Activated CD4-positive, alpha-beta T cell treated with anti-CD3 and anti-CD28 coated beads, Interleukin-2, amount 50 U/mL, for 16 hours (primary cell): ENCODE data around the gene WWOX.

Experiments used
- DNase-seq: peaks from one replicate; pipeline ENCODE4 v3.0.0-alpha.2; 2020

The WWOX gene

GRCh38 chr16:79136955-79137354 is 1037.5 kb downstream of the WWOX start:
- no peak for DNase-seq

DNA sequence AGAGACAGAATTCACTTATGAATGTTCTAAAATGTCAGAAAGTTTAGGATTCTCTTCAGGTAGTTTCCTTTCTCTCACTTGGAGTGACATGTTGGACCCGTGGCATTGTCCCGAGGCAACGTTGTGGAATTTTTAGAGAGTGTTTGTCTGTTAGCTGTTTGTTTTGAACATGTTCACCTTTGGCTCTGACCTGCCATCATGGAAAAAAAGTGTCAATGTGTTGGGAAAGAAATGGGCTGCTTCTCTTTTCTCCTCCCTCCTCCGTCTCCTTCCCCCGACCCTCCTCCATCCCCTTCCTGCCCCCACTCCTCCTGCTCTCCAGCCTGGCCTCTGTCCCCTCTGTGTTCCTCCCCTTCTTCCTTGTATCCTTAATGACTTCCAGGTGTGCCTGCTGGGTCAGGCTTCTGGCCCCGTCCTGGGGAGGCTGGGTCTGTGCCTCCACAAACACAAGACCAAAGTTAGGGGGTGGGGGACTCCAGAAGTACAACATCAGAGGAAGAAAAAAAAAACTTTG is 1038.0 kb downstream of the WWOX start:
- no peak for DNase-seq

GRCh38 chr16:79139799-79140198 is 1040.3 kb downstream of the WWOX start:
- no peak for DNase-seq

DNA sequence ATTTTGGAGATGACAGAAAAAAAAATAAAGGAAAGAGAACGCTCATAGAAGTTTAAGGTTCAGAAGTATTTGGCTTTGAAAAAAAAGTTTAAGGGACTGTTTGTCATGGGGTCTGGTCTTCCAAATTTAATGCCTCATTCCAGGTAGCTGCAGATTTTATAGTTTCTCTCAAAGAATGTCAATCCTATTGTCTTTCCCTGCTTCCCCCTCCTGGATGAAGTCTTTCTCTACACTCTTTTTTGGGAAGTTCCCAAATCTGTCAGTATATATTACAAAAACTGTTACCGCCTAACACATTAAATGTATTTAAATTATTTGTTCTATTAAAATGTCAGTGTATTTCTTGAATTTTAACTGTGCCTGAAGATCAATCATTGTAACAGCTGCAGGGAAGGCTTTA is 1043.6 kb downstream of the WWOX start:
- no peak for DNase-seq

DNA sequence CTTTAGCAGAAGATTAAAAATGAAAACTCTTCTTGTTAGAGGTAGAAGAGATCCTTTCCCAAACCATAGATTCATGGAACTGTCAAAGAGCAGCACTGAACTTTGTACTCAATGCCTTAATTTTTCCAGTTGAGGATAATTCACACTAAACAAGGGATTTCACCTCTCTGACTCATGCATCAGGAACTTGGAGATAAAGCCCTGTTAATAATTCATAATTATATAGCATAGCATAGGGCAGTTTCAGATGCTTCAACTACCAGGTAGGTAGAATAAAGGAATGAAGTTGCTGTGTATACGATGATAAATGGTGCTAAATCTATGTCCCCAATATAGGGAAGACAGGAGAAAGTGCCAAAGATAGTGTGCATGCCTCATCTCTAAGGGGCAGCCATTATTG is 1050.7 kb downstream of the WWOX start:
- DNase-seq: no peak

DNA sequence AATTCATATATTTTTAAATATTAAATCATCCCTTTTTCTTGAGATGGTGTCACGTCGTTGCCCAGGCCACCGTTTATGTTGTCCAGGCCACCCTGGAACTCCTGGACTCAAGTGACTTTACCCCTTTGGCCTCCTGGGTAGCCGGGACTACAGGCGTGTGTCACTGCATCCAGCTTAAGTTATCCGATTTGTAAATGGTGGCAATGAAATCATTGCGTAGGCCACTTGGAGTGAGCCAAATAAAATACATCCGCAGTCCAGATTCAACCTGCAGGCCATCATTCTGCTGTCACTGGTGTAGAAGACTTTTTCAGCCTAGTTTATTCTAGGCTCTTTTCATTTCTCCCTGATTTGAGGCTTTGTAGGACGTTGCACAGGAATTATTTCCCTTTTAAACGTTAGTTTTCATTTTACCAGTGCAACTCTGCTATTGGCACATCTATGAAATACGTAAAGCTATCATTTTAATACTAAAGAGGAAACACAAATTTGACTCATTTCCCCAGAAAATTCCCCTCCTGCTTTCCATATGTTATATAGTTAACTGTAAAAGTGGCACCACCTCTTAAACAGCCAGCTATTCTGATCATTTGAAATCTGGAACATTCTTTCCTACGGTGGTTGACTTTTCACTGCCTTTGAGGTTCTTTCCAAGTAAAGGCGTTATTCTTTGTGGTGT is 1051.3 kb downstream of the WWOX start:
- no peak for DNase-seq

DNA sequence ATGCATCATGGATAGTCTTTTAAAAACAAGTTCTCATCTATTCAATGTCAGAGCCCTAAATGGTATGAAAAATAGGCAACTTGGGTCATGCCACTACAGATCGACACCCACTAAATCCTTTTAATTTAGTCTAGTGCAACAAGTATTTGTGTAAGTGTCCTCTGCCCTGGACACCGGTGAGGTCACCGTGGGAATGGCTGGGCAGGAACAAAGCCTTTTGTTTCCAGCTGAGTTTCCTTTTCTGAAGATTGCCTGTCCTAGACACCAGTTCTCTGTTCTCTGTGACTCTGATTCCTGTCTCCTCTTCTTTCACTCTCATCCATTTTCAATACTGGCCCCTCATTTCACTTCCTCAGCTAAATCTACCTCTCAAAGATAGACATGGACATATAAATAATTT is 1054.6 kb downstream of the WWOX start:
- no peak for DNase-seq

- DNase-seq: no peak
Observed at GRCh38 chr16:79155471-79155870, 1056.0 kb downstream of the WWOX start.

DNA sequence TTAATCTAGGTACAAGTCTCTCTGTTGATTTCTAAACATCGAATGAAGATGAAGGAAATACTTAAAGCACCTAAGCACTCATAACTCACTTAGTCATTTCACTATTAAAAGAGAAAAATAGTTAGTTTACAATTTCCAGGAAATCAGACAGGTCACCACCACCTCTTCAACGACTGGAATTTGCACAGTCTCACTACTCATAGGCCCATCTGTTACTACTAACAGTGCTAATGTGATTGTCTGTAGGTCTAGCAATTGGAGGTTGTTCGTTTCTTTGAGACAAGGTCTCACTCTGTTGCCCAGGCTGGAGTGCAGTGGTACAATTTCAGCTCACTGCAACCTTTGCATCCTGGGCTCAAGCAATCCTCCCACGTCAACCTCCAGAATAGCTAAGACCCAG is 1056.5 kb downstream of the WWOX start:
- peak; percentile 33 for DNase-seq

DNA sequence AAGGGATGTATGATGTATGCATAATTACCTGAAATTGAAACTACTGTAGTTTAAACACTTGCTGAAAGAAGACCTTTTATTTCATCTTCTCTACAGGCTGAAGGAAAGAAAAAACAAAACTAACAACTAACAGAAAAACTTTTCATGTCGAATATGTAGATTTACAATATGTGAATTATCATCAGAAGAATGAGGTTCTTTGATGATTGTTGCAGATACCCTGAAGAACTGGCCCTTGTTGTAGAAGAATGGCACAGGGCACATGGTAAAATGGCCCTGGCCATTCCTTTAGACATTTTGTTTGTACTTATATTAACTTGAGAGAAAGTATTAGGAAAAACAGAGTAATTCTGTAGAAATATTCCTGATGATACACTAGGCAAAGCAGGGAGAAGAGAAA is 1057.3 kb downstream of the WWOX start:
- no peak for DNase-seq

GRCh38 chr16:79158337-79158736 is 1058.9 kb downstream of the WWOX start:
- DNase-seq: no peak

GRCh38 chr16:79159261-79160049 is 1060.0 kb downstream of the WWOX start:
- no peak for DNase-seq

- DNase-seq: no peak
Observed at GRCh38 chr16:79162977-79163376, 1063.5 kb downstream of the WWOX start.

- no peak for DNase-seq
Observed at GRCh38 chr16:79163691-79164387, 1064.4 kb downstream of the WWOX start.

DNA sequence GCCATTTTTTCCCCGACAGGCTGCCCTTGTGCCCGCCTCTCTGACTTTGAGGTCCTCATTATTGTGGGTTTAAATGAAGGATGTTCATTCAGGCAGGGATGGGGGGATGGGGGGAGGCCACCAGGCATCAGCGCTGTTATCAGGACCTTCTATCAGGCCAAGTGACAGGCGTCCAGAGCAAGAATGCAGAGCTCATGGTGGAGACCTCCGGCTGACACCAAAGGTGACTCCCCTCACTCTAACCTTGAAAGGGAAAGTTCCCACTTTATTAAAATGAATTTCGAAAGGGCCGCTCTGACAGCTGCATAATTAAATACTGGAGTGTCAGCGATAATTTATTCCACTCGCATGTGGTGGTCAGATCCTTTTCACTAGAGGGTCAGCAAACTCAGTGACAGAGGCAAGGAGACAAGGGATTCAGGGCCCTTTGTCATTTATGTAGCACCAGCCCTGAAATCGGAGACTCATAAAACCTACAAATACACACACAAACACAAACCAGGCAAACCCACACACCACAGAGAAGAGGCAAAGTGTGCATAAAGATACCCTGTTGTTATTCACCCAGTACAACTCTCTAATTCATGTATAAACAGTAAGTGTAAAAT is 1065.0 kb downstream of the WWOX start:
- no peak for DNase-seq

DNA sequence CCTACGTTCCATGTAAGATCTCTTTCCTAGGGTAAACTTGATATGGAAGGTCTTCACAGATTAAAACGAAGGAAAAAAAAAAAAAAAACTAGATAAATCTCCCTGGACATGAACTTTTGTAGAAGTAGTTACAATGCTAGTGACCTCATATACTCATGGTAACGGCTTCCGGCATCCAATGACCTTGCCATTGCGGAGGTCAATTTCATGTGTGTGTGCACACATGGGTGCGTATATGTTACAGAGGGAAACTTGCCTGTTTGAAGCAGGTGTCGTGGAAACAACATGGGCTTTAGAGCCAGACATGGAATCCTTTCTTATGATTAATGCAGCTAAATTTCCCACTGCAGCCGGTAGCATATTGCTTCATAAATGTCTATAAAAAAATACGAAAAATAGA is 1065.6 kb downstream of the WWOX start:
- DNase-seq: no peak

GRCh38 chr16:79165506-79165905 is 1066.1 kb downstream of the WWOX start:
- DNase-seq: no peak

- DNase-seq: no peak
Observed at GRCh38 chr16:79167893-79168292, 1068.4 kb downstream of the WWOX start.

GRCh38 chr16:79168321-79168720 is 1068.9 kb downstream of the WWOX start:
- DNase-seq: no peak

- peak; percentile 30 for DNase-seq
Observed at GRCh38 chr16:79169239-79169638, 1069.8 kb downstream of the WWOX start.

- no peak for DNase-seq
Observed at GRCh38 chr16:79170555-79171246, 1071.2 kb downstream of the WWOX start.

GRCh38 chr16:79171504-79171903 is 1072.0 kb downstream of the WWOX start:
- DNase-seq: no peak
